Muscle of leg (tissue), 11 donors: ENCODE results near the gene RNF217. TPM values are rescaled to one million over a fixed set of nuclear protein-coding genes. Genes with fewer than 3 reads are reported as not detected.
A peak's percentile ranks its signal among the peaks of the same experiment; 100 is the strongest.

Source experiments
- DNase-seq: peaks from one replicate; pipeline ENCODE4 v3.0.0; 2013
- H3K27ac ChIP-seq: one replicate; pipeline ENCODE4 v1.5.1; 2013; ENCODE audit warnings: mild to moderate bottlenecking, low read length, control low read depth
- H3K27me3 ChIP-seq: one replicate; pipeline ENCODE4 v1.6.1; 2013; ENCODE audit warnings: low read length; ENCODE audit not compliant: control insufficient read depth, insufficient read depth
- H3K36me3 ChIP-seq: one replicate; pipeline ENCODE4 v1.6.1; 2013; ENCODE audit warnings: low read length; ENCODE audit not compliant: control insufficient read depth, insufficient read depth
- H3K4me1 ChIP-seq: one replicate; pipeline ENCODE4 v1.6.1; 2013; ENCODE audit warnings: low read length; ENCODE audit not compliant: control insufficient read depth, insufficient read depth
- H3K4me3 ChIP-seq: one replicate; pipeline ENCODE4 v1.5.1; 2013; ENCODE audit warnings: low read length, control low read depth
- H3K9me3 ChIP-seq: replicated peaks from 2 replicates; pipeline ENCODE4 v1.6.1; 2013; ENCODE audit warnings: low read depth, low read length; ENCODE audit not compliant: control insufficient read depth
- WGBS: methylation state at CpG from one replicate; pipeline ENCODE4 v1.1.5; 2013; ENCODE audit warnings: missing lambda C conversion rate; ENCODE audit not compliant: insufficient coverage; 5-methylcytosine and 5-hydroxymethylcytosine counted together
- polyA plus RNA-seq, 8 donors: library from polyadenylated mRNA; unstranded; fragments of 120-200 nt; gene quantifications; one replicate each; pipeline versions ENCODE4 v1.2.1 to v1.2.3, GENCODE V29; 2013; ENCODE audit warnings: inconsistent platforms in 1 of 8, low replicate concordance in 1 of 8; ENCODE audit not compliant: insufficient read length in 8 of 8, insufficient read depth in 1 of 8
- total RNA-seq: library from RNA; stranded (reverse); fragments of 120-200 nt; gene quantifications from one replicate; pipeline ENCODE4 v1.2.4, GENCODE V29; 2013

The RNF217 gene
- total and polyA plus RNA-seq, 9 donors = 28.6 to 54.9 (median 35.8) TPM

- H3K9me3 ChIP-seq = no peaks in the 10 kb centered on the region
- no peak overlapping the region for H3K27ac ChIP-seq
- H3K36me3 ChIP-seq = peaks cover 8% of the 10 kb centered on the region
- H3K27me3 ChIP-seq = no peaks in the 10 kb centered on the region
- no peaks in the 10 kb centered on the region for H3K4me1 ChIP-seq
- WGBS = 89% methylated on average over 5 of the region's 7 CpGs
- H3K4me3 ChIP-seq = no peak overlapping the region
- no peak for DNase-seq
These were observed 84.1 kb downstream of the RNF217 start for GRCh38 chr6:125046107-125046925.

GRCh38 chr6:125048274-125048673, 86.0 kb downstream of the RNF217 start:
- Histone ChIP-seq H3K9me3 (no peaks in the 10 kb centered on the region), H3K4me1 (no peaks in the 10 kb centered on the region), H3K36me3 (peaks cover 8% of the 10 kb centered on the region), H3K27ac (no peak overlapping the region), H3K27me3 (no peaks in the 10 kb centered on the region), H3K4me3 (no peak overlapping the region)
- WGBS = no CpG with 5 or more reads among the region's 2 CpGs
- no peak for DNase-seq

- WGBS = no CpG with 5 or more reads among the region's 4 CpGs
- Histone ChIP-seq H3K4me1 (no peaks in the 10 kb centered on the region), H3K4me3 (no peak overlapping the region)
These were observed 88.6 kb downstream of the RNF217 start for GRCh38 chr6:125050663-125051318.

GRCh38 chr6:125053809-125054208, 91.6 kb downstream of the RNF217 start:
- Histone ChIP-seq H3K4me1 (no peaks in the 10 kb centered on the region), H3K4me3 (no peak overlapping the region), H3K36me3 (peaks cover 2% of the 10 kb centered on the region), H3K9me3 (no peaks in the 10 kb centered on the region), H3K27me3 (no peaks in the 10 kb centered on the region), H3K27ac (no peak overlapping the region)
- WGBS = no CpG with 5 or more reads among the region's 2 CpGs
- no peak for DNase-seq

More at GRCh38 chr6:125050663-125051318, 88.6 kb downstream of the RNF217 start:
- no peak overlapping the region for H3K27ac ChIP-seq
- DNase-seq = no peak
- H3K9me3 ChIP-seq = no peaks in the 10 kb centered on the region
- no peaks in the 10 kb centered on the region for H3K27me3 ChIP-seq
- H3K36me3 ChIP-seq = peaks cover 7% of the 10 kb centered on the region

GRCh38 chr6:125054331-125054730, 92.1 kb downstream of the RNF217 start:
- no peak overlapping the region for H3K4me3 ChIP-seq
- H3K27me3 ChIP-seq = no peaks in the 10 kb centered on the region
- WGBS = 91% methylated on average over 2 of the region's 2 CpGs
- no peaks in the 10 kb centered on the region for H3K4me1 ChIP-seq
- no peaks in the 10 kb centered on the region for H3K9me3 ChIP-seq
- H3K27ac ChIP-seq = no peak overlapping the region
- peaks cover 2% of the 10 kb centered on the region for H3K36me3 ChIP-seq
- DNase-seq = no peak

GRCh38 chr6:125057392-125058246, 95.4 kb downstream of the RNF217 start:
- peaks cover 2% of the 10 kb centered on the region for H3K36me3 ChIP-seq
- no peaks in the 10 kb centered on the region for H3K27me3 ChIP-seq
- H3K4me3 ChIP-seq = no peak overlapping the region
- DNase-seq = peak; percentile 45
- no peaks in the 10 kb centered on the region for H3K4me1 ChIP-seq
- H3K27ac ChIP-seq = no peak overlapping the region
- no peaks in the 10 kb centered on the region for H3K9me3 ChIP-seq
- 70% methylated on average over 2 of the region's 5 CpGs for WGBS

- Histone ChIP-seq H3K36me3 (peaks cover 2% of the 10 kb centered on the region), H3K27ac (no peak overlapping the region), H3K27me3 (no peaks in the 10 kb centered on the region), H3K9me3 (no peaks in the 10 kb centered on the region), H3K4me1 (no peaks in the 10 kb centered on the region), H3K4me3 (no peak overlapping the region)
- DNase-seq = peak; percentile 30
- WGBS = no CpG with 5 or more reads among the region's 1 CpG
These were observed 96.3 kb downstream of the RNF217 start for GRCh38 chr6:125058546-125058945.

- Histone ChIP-seq H3K9me3 (no peaks in the 10 kb centered on the region), H3K27me3 (no peaks in the 10 kb centered on the region), H3K4me3 (no peak overlapping the region), H3K27ac (no peak overlapping the region), H3K36me3 (peaks cover 3% of the 10 kb centered on the region), H3K4me1 (no peaks in the 10 kb centered on the region)
- DNase-seq = no peak
- no CpG with 5 or more reads among the region's 2 CpGs for WGBS
These were observed 101.1 kb downstream of the RNF217 start for GRCh38 chr6:125063307-125063706.

GRCh38 chr6:125066140-125066539, 103.9 kb downstream of the RNF217 start:
- Histone ChIP-seq H3K27me3 (no peaks in the 10 kb centered on the region), H3K36me3 (peaks cover 3% of the 10 kb centered on the region), H3K4me3 (no peak overlapping the region), H3K4me1 (no peaks in the 10 kb centered on the region), H3K27ac (no peak overlapping the region), H3K9me3 (no peaks in the 10 kb centered on the region)
- WGBS = 98% methylated on average over 6 of the region's 6 CpGs
- DNase-seq = no peak

GRCh38 chr6:125066964-125067363, 104.7 kb downstream of the RNF217 start:
- no peak for DNase-seq
- H3K27me3 ChIP-seq = no peaks in the 10 kb centered on the region
- H3K9me3 ChIP-seq = no peaks in the 10 kb centered on the region
- H3K36me3 ChIP-seq = peaks cover 3% of the 10 kb centered on the region
- no peak overlapping the region for H3K4me3 ChIP-seq
- no peaks in the 10 kb centered on the region for H3K4me1 ChIP-seq
- no peak overlapping the region for H3K27ac ChIP-seq
- 93% methylated on average over 3 of the region's 3 CpGs for WGBS
